ENCODE measurements around the gene KRT36. TPM values are rescaled to one million over a fixed set of nuclear protein-coding genes. Genes with fewer than 3 reads are reported as not detected.

The KRT36 gene
- total RNA-seq, 4 donors from 2014 or later: not detected

GRCh38 chr17:41518789-41519449 is 29.2 kb upstream of the KRT36 start, which contains the start of gene KRT15:
KRT15 (minus strand) TSS chr17:41518890; CDS start chr17:41518827, 63 bp downstream.
- intact Hi-C loops (cut with DNase I; ENCODE audit: low total_unique reads): no loop called here

GRCh38 chr17:41518031-41518430 is 28.3 kb upstream of the KRT36 start:
- H3K36me3 ChIP-seq: no peaks in the 10 kb centered on the region
- H3K9me3 ChIP-seq: no peaks in the 10 kb centered on the region
- intact Hi-C loops (cut with DNase I; ENCODE audit: low total_unique reads): no loop called here
- H3K27me3 ChIP-seq: no peaks in the 10 kb centered on the region
- DNase-seq: no peak
- H3K4me3 ChIP-seq: no peak overlapping the region
- no peak for TF ChIP-seq POLR2A (IDR thresholded peaks at IDR 0.05)
- TF ChIP-seq CTCF (IDR thresholded peaks at IDR 0.05): no peak
- H3K27ac ChIP-seq: no peak overlapping the region
- H3K4me1 ChIP-seq: no peaks in the 10 kb centered on the region

More at GRCh38 chr17:41518789-41519449, 29.2 kb upstream of the KRT36 start, which contains the start of gene KRT15:
- Histone ChIP-seq H3K27ac (no peak within 1 kb of the TSS), H3K9me3 (no peaks in the 10 kb centered on the region), H3K4me1 (no peaks in the 10 kb centered on the region), H3K27me3 (no peaks in the 10 kb centered on the region), H3K36me3 (no peaks in the 10 kb centered on the region), H3K4me3 (no peak within 1 kb of the TSS)
- no peak for TF ChIP-seq POLR2A (IDR thresholded peaks at IDR 0.05)
- no peak for DNase-seq

- no peak for DNase-seq
- no peaks in the 10 kb centered on the region for H3K27me3 ChIP-seq
- no peaks in the 10 kb centered on the region for H3K9me3 ChIP-seq
- H3K27ac ChIP-seq: no peak overlapping the region
- no peaks in the 10 kb centered on the region for H3K4me1 ChIP-seq
- no peak overlapping the region for H3K4me3 ChIP-seq
- H3K36me3 ChIP-seq: no peaks in the 10 kb centered on the region
- no peak for TF ChIP-seq POLR2A (IDR thresholded peaks at IDR 0.05)
- intact Hi-C loops (cut with DNase I; ENCODE audit: low total_unique reads): no loop called here
These were observed 27.1 kb upstream of the KRT36 start for GRCh38 chr17:41516830-41517283.

GRCh38 chr17:41516147-41516829 is 26.6 kb upstream of the KRT36 start:
- DNase-seq: no peak
- Histone ChIP-seq H3K27ac (no peak overlapping the region), H3K36me3 (no peaks in the 10 kb centered on the region), H3K4me3 (no peak overlapping the region), H3K4me1 (no peaks in the 10 kb centered on the region), H3K9me3 (no peaks in the 10 kb centered on the region), H3K27me3 (no peaks in the 10 kb centered on the region)
- no peak for TF ChIP-seq CTCF (IDR thresholded peaks at IDR 0.05)
- intact Hi-C loops (cut with DNase I; ENCODE audit: low total_unique reads): no loop called here

GRCh38 chr17:41513168-41513547 is 23.4 kb upstream of the KRT36 start:
- no peak overlapping the region for H3K4me3 ChIP-seq
- H3K36me3 ChIP-seq: no peaks in the 10 kb centered on the region
- no peaks in the 10 kb centered on the region for H3K4me1 ChIP-seq
- H3K27ac ChIP-seq: no peak overlapping the region
- no peak for DNase-seq
- H3K27me3 ChIP-seq: no peaks in the 10 kb centered on the region
- TF ChIP-seq POLR2A (IDR thresholded peaks at IDR 0.05): no peak
- H3K9me3 ChIP-seq: no peaks in the 10 kb centered on the region
- intact Hi-C loops (cut with DNase I; ENCODE audit: low total_unique reads): no loop called here

GRCh38 chr17:41512546-41513167 is 22.9 kb upstream of the KRT36 start:
- Histone ChIP-seq H3K27ac (no peak overlapping the region), H3K27me3 (no peaks in the 10 kb centered on the region), H3K4me3 (no peak overlapping the region), H3K36me3 (no peaks in the 10 kb centered on the region), H3K9me3 (no peaks in the 10 kb centered on the region), H3K4me1 (no peaks in the 10 kb centered on the region)
- TF ChIP-seq POLR2A (IDR thresholded peaks at IDR 0.05) (no peak), CTCF (IDR thresholded peaks at IDR 0.05) (no peak)
- intact Hi-C loops (cut with DNase I; ENCODE audit: low total_unique reads): no loop called here
- DNase-seq: no peak

Measured in uterus (tissue), 4 donors.